Measurements from ENCODE around the gene TOP2B. TPM values are rescaled to one million over a fixed set of nuclear protein-coding genes. Genes with fewer than 3 reads are reported as not detected.

TOP2B gene
- total RNA-seq (2014; rRNA removed; shearing (Covaris generic)), result 80.1 and 87.8 TPM in 2 replicates

GRCh38 chr3:25664812-25665314 is at the start of gene TOP2B:
TSS of gene TOP2B (minus strand) at chr3:25664907. CDS start at chr3:25664297, 610 bp downstream.

Small RNA genes lying within 50 kb of the gene (small RNA-seq; reads per million reads assigned to genes)
- gene CRIP1P2 (not detected), gene RF01161 (2.8 reads per million, percentile 79 among the genes with 10 or more reads in this experiment), gene RF02271 (not detected)

Other genes starting within 250 kb of the TOP2B start
- 0.80 and 0.94 TPM in 2 replicates for gene RARB, start 236.6 kb downstream of the TOP2B start, total RNA-seq (2014; rRNA removed; shearing (Covaris generic))
- gene NGLY1, start 118.5 kb upstream of the TOP2B start, total RNA-seq (2014; rRNA removed; shearing (Covaris generic)), result 32.4 and 36.8 TPM in 2 replicates
- gene OXSM, start 125.2 kb upstream of the TOP2B start, total RNA-seq (2014; rRNA removed; shearing (Covaris generic)), result 7.6 and 8.4 TPM in 2 replicates